Measurements from ENCODE around the gene FGF9.

DNA sequence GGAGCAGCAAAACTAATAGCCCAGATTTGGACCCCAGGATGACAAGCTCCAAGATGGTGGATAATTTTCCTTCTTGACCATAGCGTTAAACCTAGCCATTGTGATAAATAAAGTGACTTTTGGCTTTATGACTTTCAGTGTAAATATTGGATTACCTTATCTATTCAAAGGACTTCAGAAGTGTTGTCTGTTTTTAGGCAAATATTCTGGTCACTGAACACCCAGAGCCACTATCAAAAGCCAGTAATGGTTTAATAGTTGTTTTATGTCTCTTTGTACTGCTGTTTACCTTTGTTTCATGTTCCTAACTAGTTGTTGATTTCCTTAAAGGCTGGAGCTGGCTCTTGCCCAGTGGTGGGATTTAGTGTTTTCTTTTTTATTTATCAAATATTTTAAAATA is 81.6 kb downstream of the FGF9 start:
- TF ChIP-seq CTCF (IDR thresholded peaks at IDR 0.05), result no peak
- no peak for TF ChIP-seq POLR2A (IDR thresholded peaks at IDR 0.05)
